AG10803 (cell line): ENCODE results near the gene ITFG2.

Source experiments
- DNase-seq: peaks from one replicate; pipeline ENCODE4 v3.0.0; 2010; ENCODE audit warnings: low read depth
- H3K4me3 ChIP-seq: 2 replicates; pipeline ENCODE4 v1.5.1; 2011; ENCODE audit warnings: mild to moderate bottlenecking, low read length, control low read depth
- TF ChIP-seq, protein P1 (sequence below): conservative IDR thresholded peaks from 2 replicates; pipeline ENCODE4 v1.5.1; 2011; ENCODE audit warnings: mild to moderate bottlenecking, low read length, control low read depth, inconsistent platforms

Gene ITFG2

DNA sequence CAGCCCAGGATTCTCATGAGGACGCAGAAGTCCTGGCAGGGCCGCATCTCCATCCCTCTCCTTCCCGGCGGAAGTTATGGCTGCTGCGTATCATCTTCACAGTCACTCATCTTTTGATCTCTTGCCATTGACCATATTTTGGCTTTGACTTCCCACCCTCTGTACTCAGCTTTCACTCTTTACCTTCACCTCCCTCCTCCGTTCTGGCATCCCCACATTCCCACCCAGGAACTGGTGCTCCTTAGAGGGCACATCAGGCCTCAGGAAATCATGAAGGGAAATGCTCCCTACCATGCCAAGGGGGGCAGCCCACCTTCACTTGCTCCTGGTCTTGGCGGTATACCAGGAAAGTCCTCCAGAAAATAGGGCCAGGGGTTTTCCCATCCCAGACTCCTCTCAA, 43.1 kb downstream of the ITFG2 start:
- TF ChIP-seq, protein P1, sequence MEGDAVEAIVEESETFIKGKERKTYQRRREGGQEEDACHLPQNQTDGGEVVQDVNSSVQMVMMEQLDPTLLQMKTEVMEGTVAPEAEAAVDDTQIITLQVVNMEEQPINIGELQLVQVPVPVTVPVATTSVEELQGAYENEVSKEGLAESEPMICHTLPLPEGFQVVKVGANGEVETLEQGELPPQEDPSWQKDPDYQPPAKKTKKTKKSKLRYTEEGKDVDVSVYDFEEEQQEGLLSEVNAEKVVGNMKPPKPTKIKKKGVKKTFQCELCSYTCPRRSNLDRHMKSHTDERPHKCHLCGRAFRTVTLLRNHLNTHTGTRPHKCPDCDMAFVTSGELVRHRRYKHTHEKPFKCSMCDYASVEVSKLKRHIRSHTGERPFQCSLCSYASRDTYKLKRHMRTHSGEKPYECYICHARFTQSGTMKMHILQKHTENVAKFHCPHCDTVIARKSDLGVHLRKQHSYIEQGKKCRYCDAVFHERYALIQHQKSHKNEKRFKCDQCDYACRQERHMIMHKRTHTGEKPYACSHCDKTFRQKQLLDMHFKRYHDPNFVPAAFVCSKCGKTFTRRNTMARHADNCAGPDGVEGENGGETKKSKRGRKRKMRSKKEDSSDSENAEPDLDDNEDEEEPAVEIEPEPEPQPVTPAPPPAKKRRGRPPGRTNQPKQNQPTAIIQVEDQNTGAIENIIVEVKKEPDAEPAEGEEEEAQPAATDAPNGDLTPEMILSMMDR: no peak
- H3K4me3 ChIP-seq: no peak overlapping the region
- DNase-seq: no peak

GRCh38 chr12:2856051-2856450, 43.6 kb downstream of the ITFG2 start:
- no peak for DNase-seq
- TF ChIP-seq, protein P1: no peak
- no peak overlapping the region for H3K4me3 ChIP-seq

- no peak for DNase-seq
- H3K4me3 ChIP-seq: no peak within 1 kb of the TSS
- TF ChIP-seq, protein P1: no peak
These were observed 44.6 kb downstream of the ITFG2 start, which contains the start of gene TEX52 for GRCh38 chr12:2857021-2857431. TEX52 (minus strand) TSS chr12:2857039; CDS start chr12:2857026, 13 bp downstream.

DNA sequence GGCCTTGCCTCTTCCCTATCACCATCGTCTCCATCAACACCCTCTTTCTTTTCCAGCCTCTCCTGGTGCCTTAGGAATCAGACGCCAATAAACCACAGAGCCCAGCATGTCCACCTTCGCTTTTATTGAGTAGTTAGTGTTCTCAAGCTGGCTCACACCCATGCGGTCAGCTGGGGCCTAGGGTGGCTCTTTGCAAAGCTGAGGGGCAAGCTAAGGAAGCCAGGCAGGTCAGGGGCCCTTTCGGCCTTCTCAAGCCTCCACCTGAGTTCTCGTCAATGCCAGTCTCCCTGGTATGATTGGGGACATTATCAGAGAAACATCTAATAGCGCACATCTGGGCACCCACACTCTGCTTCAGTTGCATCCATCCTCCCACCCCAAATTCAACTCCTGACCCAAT, 45.1 kb downstream of the ITFG2 start:
- no peak overlapping the region for H3K4me3 ChIP-seq
- DNase-seq: no peak
- TF ChIP-seq, protein P1: no peak

- TF ChIP-seq, protein P1: no peak
- no peak overlapping the region for H3K4me3 ChIP-seq
These were observed 45.9 kb downstream of the ITFG2 start for GRCh38 chr12:2858334-2858733.

DNA sequence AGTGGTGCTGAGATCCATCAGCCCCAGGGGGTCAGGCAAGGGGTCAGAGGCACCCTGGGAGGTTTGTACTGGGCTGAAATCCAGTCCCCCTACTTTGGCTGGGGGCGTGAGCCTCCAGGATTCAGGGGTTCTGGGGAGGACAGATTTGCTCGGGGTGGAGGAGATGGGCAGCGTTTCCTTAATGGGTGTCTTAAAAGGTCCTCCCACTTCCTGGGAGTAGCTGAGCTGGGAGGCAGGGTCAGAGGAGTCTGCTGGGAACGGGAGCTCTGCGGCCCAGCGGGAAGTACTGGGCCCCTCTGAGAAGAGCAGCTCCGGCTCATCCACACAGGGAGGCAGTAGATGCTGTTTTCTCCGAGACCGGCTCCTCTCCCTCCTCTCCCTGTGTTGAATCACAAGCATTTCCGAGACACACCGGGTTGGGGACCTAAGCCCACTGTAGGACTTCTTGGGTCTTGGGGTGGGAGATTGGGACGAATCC, 46.5 kb downstream of the ITFG2 start:
- DNase-seq: no peak
- TF ChIP-seq, protein P1: no peak
- H3K4me3 ChIP-seq: no peak overlapping the region

More at GRCh38 chr12:2858334-2858733, 45.9 kb downstream of the ITFG2 start:
- DNase-seq: no peak

DNA sequence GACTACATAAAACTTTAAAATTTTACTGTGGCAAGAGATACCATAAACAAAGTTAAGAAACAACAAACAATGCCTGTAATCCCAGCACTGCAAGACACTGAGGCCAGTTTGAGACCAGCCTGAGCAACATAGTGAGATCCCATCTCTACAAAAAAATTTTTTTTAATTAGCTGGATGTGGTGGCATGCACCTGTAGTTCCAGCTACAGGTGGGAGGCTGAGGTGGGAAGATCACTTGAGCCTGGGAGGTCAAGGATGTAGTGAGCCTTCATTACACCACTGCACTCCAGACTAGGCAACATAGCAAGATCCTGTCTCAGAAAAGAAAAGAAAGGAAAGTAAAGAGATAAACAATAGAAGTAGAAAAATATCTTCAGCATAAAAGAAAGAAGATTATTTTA, 47.7 kb downstream of the ITFG2 start:
- TF ChIP-seq, protein P1: no peak
- H3K4me3 ChIP-seq: no peak overlapping the region
- DNase-seq: no peak
